Choroid plexus epithelial cell (primary cell): ENCODE data around the gene GP1BB.
A peak's percentile ranks its signal among the peaks of the same experiment; 100 is the strongest.

Experiments
- DNase-seq: peaks from one replicate; pipeline ENCODE4 v3.0.0-alpha.2; 2010; ENCODE audit warnings: low read depth
- H3K4me3 ChIP-seq: 2 replicates; pipeline ENCODE4 v1.5.1; 2011; ENCODE audit warnings: low read depth, mild to moderate bottlenecking, control low read depth, low read length, moderate library complexity
- TF ChIP-seq, protein P1 (sequence below): conservative IDR thresholded peaks from 2 replicates; pipeline ENCODE4 v1.5.1; 2011; ENCODE audit warnings: low read depth, mild to moderate bottlenecking, control low read depth, inconsistent platforms, low read length, moderate library complexity

GP1BB gene

GRCh38 chr22:19679522-19680101 lies 43.7 kb upstream of the GP1BB start:
- no peak overlapping the region for H3K4me3 ChIP-seq
- DNase-seq: no peak
- TF ChIP-seq, protein P1, sequence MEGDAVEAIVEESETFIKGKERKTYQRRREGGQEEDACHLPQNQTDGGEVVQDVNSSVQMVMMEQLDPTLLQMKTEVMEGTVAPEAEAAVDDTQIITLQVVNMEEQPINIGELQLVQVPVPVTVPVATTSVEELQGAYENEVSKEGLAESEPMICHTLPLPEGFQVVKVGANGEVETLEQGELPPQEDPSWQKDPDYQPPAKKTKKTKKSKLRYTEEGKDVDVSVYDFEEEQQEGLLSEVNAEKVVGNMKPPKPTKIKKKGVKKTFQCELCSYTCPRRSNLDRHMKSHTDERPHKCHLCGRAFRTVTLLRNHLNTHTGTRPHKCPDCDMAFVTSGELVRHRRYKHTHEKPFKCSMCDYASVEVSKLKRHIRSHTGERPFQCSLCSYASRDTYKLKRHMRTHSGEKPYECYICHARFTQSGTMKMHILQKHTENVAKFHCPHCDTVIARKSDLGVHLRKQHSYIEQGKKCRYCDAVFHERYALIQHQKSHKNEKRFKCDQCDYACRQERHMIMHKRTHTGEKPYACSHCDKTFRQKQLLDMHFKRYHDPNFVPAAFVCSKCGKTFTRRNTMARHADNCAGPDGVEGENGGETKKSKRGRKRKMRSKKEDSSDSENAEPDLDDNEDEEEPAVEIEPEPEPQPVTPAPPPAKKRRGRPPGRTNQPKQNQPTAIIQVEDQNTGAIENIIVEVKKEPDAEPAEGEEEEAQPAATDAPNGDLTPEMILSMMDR: peak; percentile 79

GRCh38 chr22:19680287-19680881 lies 43.0 kb upstream of the GP1BB start:
- H3K4me3 ChIP-seq: no peak overlapping the region
- TF ChIP-seq, protein P1: no peak
- DNase-seq: no peak

GRCh38 chr22:19680911-19681862 lies 42.2 kb upstream of the GP1BB start:
- TF ChIP-seq, protein P1: no peak
- DNase-seq: no peak
- H3K4me3 ChIP-seq: no peak overlapping the region

GRCh38 chr22:19681863-19682245 lies 41.5 kb upstream of the GP1BB start:
- TF ChIP-seq, protein P1: no peak
- no peak for DNase-seq
- no peak overlapping the region for H3K4me3 ChIP-seq

- H3K4me3 ChIP-seq: no peak overlapping the region
- TF ChIP-seq, protein P1: no peak
- DNase-seq: no peak
These were observed 36.4 kb upstream of the GP1BB start for GRCh38 chr22:19686946-19687345.

DNA sequence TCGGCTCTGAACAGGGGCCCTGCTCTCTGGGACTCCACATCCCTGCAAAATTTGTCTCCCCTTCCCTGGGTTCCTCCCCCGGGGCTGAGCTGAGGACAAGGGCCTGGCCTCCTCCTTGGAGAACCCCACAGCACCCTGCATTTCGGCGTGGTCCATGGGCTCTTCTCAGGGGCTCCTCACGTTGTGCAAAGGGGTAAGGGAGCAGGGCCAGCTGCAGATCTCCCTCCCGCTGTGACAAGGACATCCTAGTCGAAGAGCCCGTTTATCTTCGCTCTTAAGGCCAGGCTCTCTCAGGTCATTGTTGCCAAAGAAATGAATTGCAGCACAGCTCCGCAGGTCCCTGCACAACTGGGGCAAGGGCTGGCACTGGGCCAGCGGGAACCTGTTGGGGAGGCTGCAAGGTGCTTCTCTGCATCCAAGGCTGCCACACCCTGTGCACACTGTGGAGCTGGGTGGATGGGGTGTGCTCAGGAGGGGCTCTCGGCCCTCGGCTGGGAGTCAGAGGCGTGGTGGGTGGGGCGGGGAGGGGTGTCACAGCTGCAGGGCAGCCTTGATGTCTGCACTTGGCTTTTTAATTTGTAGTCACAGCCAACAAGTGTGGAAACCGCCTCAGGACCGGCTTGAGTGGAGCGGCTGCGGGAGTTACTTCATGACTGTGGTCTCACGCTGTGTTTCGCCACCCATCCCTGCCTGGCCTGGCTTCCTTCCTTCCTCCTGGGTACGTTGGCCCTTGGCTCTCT lies 35.6 kb upstream of the GP1BB start:
- TF ChIP-seq, protein P1: no peak
- H3K4me3 ChIP-seq: no peak overlapping the region
- DNase-seq: no peak
